GM08714 (cell line): ENCODE results near the gene PLPP4.

Experiments
- H3K4me3 ChIP-seq: fragments of 200-500 bp; sonication (Bioruptor generic); 2 replicates; pipeline ENCODE4 v1.5.1; 2014; ENCODE audit warnings: mild to moderate bottlenecking, low read length, inconsistent platforms
- ZNF274 ChIP-seq: IDR thresholded peaks from 2 replicates; pipeline ENCODE4 v1.6.1; 2012; ENCODE audit warnings: mild to moderate bottlenecking, low read depth, low read length

The PLPP4 gene

DNA sequence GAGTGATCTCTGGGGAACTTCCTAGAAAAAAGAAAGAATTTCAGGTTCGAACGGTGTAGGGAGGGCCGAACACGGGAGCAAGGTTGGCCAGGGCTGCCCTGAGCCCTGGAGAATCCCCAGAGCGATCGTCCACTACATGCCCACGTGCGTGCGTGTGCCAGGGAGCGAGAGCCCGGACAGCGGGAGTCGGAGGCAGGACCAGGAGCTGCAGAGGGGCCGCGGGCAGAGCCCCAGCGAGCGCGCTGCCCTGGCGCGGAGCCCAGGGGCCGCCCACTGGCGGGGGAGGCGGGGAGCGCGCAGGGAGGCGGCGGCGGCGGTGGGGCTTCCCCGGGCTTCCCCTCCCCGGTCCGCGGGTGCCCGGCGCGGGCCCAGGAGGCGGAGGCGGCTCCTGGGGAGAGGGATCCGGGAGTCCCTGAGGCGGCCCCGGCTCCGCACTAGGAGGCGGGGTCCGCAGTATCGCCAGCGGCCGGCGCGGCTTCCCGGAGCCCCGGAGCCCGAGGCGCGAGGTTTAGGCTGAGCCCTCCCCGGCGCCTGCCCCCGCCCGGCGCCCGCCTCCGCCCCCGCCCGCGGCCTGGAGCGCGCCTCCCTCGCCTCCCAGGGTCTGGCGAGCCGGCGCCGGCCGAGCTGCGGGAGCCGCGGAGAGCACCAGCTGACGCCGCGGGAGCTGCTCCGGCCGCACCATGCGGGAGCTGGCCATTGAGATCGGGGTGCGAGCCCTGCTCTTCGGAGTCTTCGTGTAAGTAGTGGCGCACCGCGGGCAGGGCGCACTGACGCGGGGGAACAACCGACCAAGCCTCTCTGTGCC, at the start of gene PLPP4:
Gene PLPP4, plus strand, starts transcription at position 602 of the 805 bp plus-strand sequence. Its CDS starts 79 bp downstream, at position 681.
- peak within 1 kb of the TSS; percentile 13; the same call in 1 of the 2 replicates for H3K4me3 ChIP-seq

DNA sequence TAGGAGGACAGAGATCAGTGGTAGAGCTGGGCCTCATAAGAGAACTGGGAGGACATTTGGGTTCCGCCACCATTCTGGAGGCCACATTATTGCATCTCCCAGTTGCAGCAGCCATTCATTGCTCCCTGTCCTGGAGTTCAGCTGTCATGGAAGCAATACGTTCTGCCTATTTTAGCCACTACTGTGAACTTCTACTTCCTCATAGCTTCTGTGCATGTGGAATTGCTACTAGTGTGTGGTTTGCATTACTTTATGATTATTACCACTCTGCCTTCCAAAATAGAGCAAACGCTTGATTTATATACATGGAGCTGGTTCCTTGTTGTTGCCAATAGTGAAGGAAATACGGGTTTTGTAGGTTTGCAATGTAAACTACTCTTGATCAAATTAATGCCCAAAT, 47.2 kb upstream of the PLPP4 start:
- TF ChIP-seq ZNF274 = no peak
- H3K4me3 ChIP-seq = no peak overlapping the region

More for the DNA sequence above, at the start of gene PLPP4:
- no peak for TF ChIP-seq ZNF274

DNA sequence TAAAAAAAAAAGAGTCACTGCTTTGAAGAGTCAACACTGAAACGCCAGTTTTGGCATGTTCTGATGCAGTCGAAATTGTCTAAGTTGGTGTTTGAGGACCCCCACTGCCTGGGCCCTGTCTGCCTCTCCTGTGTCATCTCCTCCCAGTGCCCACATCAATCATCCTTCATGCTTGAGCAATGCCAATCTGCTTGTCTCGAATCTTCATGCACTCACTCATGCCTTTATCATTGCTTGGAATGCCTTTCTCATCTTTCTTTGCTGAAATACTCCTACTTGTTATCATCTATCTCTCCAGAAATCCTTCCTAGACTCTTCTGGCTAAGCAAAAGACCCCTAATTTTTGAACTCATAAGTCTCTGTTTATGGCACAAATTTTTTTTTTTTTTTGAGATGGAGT, 42.1 kb upstream of the PLPP4 start:
- no peak for TF ChIP-seq ZNF274
- H3K4me3 ChIP-seq = no peak overlapping the region

DNA sequence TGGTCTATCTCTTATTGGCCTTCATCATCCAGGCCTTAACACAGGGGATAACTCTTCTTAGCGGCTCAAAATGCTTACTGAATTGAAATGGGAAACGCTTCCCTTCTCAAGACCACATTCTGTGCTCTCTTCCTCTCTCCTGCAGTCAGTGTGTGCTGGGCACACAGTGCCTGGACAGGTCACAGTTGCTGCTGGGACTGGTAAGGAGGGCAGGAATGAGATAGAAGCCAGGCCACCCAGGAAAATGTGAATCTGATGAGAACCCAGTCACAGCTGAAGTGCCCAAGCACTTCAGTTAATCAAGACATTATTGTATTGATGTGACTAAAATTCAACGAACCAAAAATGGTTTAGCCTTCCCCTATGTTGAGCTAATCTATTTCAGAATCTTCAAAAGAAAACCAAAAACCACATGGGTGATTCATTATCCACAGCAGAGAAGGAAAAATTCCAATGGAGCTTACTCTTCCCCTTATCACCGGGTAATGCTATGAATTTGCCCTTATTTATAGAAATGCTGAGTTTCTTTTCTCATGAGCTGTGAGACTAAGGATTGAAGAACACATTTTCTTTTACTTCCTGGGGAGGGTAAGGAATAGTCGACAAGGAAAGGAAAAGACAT, 41.2 kb upstream of the PLPP4 start:
- no peak for TF ChIP-seq ZNF274
- H3K4me3 ChIP-seq = no peak overlapping the region

DNA sequence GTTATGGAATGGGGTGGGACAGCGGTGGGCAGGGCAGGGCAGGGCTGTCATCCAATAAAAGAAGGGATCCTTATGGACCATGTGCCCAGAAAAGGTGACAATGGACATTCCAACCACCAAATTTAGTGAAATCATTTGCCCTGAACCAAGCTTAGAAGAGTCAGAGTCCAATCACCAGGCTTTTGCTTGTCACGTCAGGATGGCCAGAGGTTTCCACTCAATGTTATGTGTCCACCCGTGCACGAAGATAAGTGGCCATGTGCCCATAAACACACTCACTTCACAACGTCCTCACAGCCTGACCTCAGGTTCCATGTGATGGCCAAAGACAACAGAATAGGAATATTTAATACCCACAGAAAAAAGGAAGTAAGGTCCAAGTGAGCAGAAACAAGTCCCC, 36.6 kb upstream of the PLPP4 start:
- no peak for TF ChIP-seq ZNF274
- H3K4me3 ChIP-seq = no peak overlapping the region

DNA sequence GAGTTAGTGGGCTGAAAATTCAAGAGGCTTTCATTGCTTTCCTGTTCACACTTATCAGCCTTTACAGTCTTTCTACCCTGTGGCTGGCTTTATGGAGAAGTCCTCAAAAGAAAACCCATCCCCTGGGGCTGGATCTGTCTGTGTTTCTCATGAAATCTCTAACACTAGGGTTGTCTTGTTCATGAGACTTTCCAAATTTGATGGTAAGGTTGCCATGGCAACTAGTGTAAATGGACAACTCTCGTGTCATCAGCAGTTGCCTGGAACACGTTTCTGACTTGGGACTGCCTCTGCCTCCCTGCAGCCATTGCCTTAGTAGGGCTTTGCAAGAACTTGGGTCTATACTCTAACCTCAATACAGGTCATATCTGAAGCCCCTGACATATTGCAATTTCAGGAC, 35.8 kb upstream of the PLPP4 start:
- no peak for TF ChIP-seq ZNF274
- H3K4me3 ChIP-seq = no peak overlapping the region

DNA sequence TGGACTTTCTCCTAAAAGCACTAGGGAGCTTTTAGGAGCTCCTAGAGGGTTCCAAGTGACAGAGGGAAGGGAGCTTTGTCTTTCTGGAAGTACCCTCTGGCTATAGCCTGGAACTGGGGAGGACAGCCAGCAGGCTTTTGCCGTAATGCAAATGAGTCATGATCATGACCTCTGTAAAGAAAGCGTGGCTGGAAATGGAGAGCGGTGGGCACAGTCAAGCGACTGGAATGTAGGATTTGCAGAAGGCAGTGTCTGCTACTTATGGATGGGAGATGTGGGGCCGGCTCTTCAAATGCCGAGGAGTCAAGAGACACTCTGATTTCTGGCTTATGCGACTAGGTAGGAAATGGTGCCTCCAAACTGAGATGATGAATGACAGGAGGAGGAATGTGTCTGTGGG, 34.6 kb upstream of the PLPP4 start:
- no peak overlapping the region for H3K4me3 ChIP-seq
- no peak for TF ChIP-seq ZNF274

DNA sequence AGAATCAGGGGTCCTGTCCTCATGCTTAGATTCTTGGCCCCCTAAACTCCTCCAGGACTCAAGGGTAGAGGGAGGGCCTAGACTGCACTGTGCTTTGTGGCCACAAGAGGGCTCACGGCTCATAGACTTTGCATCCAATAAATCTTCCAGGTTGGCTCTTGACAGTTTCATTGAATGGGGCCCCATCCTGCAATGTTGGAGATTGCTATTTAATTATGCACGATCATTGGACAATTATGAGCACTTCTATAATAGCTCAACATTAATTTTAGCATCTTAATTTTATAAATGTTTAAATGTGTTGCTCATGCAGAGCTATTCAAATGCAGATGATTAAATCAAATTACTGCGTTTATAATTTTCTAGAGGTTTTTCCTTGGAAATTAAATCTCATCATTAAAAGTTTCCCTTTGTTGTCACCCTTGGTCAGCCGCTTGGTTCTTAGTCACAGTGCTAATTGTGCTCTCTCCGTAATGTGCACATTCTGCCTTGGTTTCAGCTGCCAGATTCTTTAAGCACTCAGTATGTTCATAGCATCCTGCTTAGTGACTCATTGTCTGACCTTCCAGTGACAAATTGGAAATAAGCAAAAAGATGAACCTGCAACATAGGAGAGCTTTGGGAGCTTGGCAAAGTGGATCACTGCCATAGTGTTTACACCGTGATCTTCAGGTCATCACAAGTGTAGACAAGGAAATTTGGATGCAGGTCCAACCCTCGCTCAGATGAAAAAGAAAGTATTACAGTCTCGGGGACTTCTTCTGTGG, 33.4 kb upstream of the PLPP4 start:
- no peak overlapping the region for H3K4me3 ChIP-seq
- TF ChIP-seq ZNF274 = no peak

DNA sequence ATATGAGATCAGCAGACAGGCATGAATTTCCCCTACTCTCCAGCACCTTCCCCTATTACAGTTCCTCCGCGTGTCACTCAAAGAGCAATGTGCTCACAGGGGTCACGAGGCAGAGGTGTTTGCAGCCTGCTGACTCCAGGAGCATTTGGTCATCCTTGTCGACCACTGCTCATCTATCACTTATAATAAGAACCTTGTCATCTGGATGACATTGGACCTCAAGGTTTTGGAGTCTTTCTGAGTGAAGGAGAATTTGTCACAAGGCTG, 32.9 kb upstream of the PLPP4 start:
- H3K4me3 ChIP-seq = no peak overlapping the region
- no peak for TF ChIP-seq ZNF274

DNA sequence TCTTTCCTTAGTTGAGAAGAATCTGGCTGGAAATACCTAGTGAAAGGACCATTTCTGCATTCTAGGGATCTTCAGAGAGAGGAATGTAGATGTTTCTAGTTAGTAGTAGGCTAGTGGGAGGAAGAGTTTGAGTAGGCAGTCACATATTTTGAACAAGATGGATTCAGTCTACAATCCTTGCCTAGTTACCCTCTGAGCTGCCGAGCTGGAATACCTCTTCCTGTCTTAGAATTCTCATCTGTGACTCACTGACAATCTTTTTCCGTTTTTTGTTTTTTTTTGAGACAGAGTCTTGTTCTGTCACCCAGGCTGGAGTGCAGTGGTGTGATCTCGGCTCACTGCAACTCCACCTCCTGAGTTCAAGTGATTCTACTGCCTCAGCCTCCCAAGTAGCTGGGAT, 30.7 kb upstream of the PLPP4 start:
- TF ChIP-seq ZNF274 = no peak
- H3K4me3 ChIP-seq = no peak overlapping the region

DNA sequence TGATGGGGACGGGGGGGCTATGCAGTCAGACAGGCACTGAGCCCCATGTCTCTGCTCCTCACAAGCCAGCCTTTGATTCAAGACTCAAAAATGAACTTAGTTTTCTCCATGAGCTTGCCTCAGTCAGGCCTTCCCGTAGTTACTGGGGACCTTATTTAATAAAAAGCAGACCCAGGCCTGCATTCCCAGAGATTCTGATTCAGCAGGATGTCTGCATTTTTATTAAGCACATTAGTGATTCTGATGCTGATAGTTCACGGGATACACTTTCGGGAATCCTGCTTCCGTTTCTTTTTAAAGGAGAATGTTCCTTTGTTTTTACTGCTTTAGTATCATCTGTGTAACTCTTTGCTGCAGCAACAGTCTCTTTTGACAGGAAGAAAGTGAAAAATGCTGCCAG, 28.3 kb upstream of the PLPP4 start:
- no peak overlapping the region for H3K4me3 ChIP-seq
- no peak for TF ChIP-seq ZNF274

DNA sequence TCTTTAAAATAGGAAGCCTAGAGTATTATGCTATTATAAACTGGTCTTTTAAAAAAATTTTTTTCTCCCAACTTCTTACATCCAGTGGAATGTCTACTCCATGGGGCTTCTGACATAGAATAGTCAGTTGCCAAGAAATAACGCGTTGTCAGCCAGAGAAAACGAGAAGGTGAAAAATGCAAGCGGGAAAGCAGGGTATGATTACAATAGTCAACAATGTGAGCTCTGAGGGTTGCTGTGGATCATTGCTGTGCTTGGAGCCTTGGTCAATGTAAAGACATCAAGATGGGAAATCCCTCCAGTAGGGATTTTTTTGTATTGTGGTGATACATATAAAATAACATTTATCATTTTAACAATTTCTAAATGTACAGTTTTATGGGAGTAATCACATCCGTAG, 27.6 kb upstream of the PLPP4 start:
- no peak for TF ChIP-seq ZNF274
- H3K4me3 ChIP-seq = no peak overlapping the region

DNA sequence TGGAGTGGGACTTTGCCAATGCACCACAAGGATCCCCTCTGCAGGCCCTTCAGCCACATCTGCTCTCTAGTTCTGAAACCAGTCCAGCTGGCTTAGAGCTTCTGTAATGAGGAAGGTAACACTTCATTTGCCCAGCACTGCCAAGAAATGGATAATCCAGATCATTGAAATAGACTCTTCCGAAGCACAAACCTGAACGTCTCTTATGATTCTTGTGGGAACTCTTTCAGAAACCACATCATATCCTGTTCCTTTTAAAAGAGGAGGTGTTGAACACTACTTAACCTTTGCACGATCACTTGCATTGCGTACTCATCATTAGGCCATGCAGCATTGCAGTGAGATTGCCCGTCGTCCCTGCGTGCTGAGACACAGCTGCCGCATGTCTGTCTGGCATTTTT, 25.8 kb upstream of the PLPP4 start:
- H3K4me3 ChIP-seq = no peak overlapping the region
- TF ChIP-seq ZNF274 = no peak

DNA sequence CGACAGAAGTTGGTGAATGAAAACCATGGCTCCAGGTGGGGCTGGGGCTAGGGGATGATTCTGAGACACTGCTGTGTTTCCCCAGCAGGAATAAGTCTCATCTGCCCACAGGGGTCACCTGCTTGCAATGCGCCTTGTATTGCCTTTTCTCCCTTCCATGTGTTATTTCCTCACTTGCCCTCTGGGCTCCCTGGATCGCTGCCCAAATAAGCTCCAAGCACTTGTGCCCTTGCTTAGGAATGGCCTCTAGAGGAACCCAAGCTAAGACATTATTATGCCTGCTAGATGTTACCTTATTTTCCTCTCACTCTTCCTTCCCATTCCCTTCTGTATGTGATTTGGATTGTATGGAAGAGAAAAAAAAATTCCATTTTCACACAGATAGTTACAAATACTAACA, 24.8 kb upstream of the PLPP4 start:
- no peak for TF ChIP-seq ZNF274
- H3K4me3 ChIP-seq = no peak overlapping the region

DNA sequence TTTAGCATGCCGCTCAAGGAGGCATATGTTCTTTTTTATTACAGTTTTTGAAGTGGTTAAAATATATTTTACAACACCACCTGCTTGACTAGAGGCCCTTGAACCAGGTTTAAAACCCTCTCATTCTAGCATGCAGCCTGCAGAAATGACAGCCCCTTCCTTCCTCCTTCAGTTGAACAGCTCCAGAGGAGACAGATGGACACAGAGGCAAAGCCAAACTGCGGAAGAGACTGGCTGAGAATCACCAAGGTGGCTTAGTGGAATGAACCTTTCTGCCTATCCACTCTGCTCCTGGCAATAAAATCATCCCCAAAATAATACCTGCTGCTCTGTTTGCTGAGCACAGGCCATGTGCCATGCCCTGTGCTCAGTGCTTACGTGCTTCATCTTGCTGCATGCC, 23.9 kb upstream of the PLPP4 start:
- no peak for TF ChIP-seq ZNF274
- no peak overlapping the region for H3K4me3 ChIP-seq
